ENCODE results near the gene TSPO2. TPM values are rescaled to one million over a fixed set of nuclear protein-coding genes. Genes with fewer than 3 reads are reported as not detected.

Gene TSPO2
- polyA plus RNA-seq, 1 donor (not counting 4 experiments of a cell fraction or from before 2014, with no cell fraction given): not detected

- H3K27ac ChIP-seq (ENCODE audit: control insufficient read depth, insufficient read depth, low read length): no peak overlapping the region
- no peaks in the 10 kb centered on the region for H3K4me1 ChIP-seq (ENCODE audit: control insufficient read depth, extremely low read depth, insufficient read depth, low read length)
- no peak for TF ChIP-seq EZH2 (IDR thresholded peaks at IDR 0.05; ENCODE audit: low read length)
- TF ChIP-seq, protein P1, sequence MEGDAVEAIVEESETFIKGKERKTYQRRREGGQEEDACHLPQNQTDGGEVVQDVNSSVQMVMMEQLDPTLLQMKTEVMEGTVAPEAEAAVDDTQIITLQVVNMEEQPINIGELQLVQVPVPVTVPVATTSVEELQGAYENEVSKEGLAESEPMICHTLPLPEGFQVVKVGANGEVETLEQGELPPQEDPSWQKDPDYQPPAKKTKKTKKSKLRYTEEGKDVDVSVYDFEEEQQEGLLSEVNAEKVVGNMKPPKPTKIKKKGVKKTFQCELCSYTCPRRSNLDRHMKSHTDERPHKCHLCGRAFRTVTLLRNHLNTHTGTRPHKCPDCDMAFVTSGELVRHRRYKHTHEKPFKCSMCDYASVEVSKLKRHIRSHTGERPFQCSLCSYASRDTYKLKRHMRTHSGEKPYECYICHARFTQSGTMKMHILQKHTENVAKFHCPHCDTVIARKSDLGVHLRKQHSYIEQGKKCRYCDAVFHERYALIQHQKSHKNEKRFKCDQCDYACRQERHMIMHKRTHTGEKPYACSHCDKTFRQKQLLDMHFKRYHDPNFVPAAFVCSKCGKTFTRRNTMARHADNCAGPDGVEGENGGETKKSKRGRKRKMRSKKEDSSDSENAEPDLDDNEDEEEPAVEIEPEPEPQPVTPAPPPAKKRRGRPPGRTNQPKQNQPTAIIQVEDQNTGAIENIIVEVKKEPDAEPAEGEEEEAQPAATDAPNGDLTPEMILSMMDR (optimal IDR thresholded peaks at IDR 0.05 in 1 of 3, IDR thresholded peaks at IDR 0.05 in 1 of 3, conservative IDR thresholded peaks at IDR 0.05 in 1 of 3; ENCODE audit: extremely low read depth in 1 of 3, insufficient read depth in 2 of 3, low read length in 3 of 3): no peak
- H3K4me3 ChIP-seq (ENCODE audit: control insufficient read depth in 2 of 3, extremely low read depth in 1 of 3, insufficient read depth in 2 of 3, low read depth in 1 of 3, low read length in 3 of 3): no peak overlapping the region
- H3K9ac ChIP-seq (ENCODE audit: control insufficient read depth, extremely low read depth, insufficient read depth, low read length): no peak overlapping the region
- no peak overlapping the region for H3K4me2 ChIP-seq (ENCODE audit: control insufficient read depth, extremely low read depth, insufficient read depth, low read depth, low read length)
- H3K9me3 ChIP-seq (ENCODE audit: control insufficient read depth, low read depth, low read length): no peaks in the 10 kb centered on the region
- dilution Hi-C loops (cut with MboI; ENCODE audit: extremely low pct_ligation_motif_present, low sequenced_read_pairs): loop anchor here (25.0 kb wide), 1 partner anchor 99 kb away; no protein-coding TSS in a partner anchor
- no peaks in the 10 kb centered on the region for H3K9me1 ChIP-seq (ENCODE audit: control insufficient read depth, extremely low read depth, insufficient read depth, low read length)
- H2AFZ ChIP-seq (ENCODE audit: control insufficient read depth, low read length): no peak overlapping the region
- DNase-seq (ENCODE audit: low read depth, low spot score) (no peak), FAIRE-seq (no peak)
- no peaks in the 10 kb centered on the region for H3K27me3 ChIP-seq (ENCODE audit: control insufficient read depth, extremely low read depth, insufficient read depth, low read length)
- H3K36me3 ChIP-seq (ENCODE audit: control insufficient read depth in 2 of 2, extremely low read depth in 1 of 2, insufficient read depth in 2 of 2, low read length in 2 of 2): peaks cover 10 to 27% of the 10 kb centered on the region in 2 experiments
- peaks cover 3% of the 10 kb centered on the region for H3K79me2 ChIP-seq (ENCODE audit: control insufficient read depth, insufficient read depth, low read length)
- no peaks in the 10 kb centered on the region for H4K20me1 ChIP-seq (ENCODE audit: control insufficient read depth, extremely low read depth, insufficient read depth, low read length)
These were observed 46.2 kb downstream of the TSPO2 start for GRCh38 chr6:41088451-41088850.

DNA sequence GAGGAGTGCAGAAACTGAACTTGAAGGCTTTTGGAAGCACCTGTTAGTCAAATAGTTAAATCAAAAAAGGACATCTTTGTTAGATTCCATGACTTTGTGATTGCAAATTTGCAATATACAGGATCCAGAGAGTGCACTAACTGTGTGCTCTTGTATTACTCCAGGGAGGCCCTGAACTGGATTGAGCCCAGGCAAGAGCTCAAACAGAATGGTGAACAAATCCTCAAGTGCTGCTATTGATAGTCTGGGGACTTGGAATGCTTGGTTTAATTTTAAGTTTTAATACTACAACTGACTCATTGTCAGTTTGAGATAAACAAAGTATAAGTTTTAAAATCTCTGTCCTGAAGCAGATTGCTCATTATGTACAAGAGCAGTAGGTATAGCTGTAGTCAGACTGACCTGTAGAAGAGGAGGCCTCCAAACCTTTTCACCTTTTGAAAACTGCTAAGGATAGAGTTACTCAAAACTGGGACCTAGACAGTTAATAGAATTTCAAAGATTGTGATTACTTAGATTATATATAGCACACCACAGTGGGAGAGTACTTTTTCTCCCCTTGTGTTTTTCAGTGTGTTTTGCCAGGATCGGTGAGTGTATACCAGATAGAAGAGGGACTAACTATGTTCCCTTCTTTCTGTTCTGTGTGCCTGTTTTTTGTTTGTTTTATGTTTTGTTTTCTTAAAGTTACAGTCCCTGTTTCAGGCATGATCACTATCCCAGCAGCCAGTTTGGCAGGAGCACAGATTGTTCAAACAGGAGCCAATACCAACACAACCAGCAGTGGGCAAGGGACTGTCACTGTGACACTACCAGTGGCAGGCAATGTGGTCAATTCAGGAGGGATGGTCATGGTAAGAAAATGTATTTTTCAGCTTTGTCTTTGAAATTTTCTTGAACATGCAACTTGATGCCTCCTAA is 48.8 kb downstream of the TSPO2 start:
- Histone ChIP-seq H4K20me1 (ENCODE audit: control insufficient read depth, extremely low read depth, insufficient read depth, low read length) (no peaks in the 10 kb centered on the region), H3K79me2 (ENCODE audit: control insufficient read depth, insufficient read depth, low read length) (peaks cover 3% of the 10 kb centered on the region), H3K9me1 (ENCODE audit: control insufficient read depth, extremely low read depth, insufficient read depth, low read length) (no peaks in the 10 kb centered on the region), H3K4me1 (ENCODE audit: control insufficient read depth, extremely low read depth, insufficient read depth, low read length) (no peaks in the 10 kb centered on the region), H3K27ac (ENCODE audit: control insufficient read depth, insufficient read depth, low read length) (no peak overlapping the region), H3K9me3 (ENCODE audit: control insufficient read depth, low read depth, low read length) (no peaks in the 10 kb centered on the region), H3K36me3 (ENCODE audit: control insufficient read depth in 2 of 2, extremely low read depth in 1 of 2, insufficient read depth in 2 of 2, low read length in 2 of 2) (peaks cover 8 to 33% of the 10 kb centered on the region in 2 experiments), H3K27me3 (ENCODE audit: control insufficient read depth, extremely low read depth, insufficient read depth, low read length) (no peaks in the 10 kb centered on the region), H3K4me3 (ENCODE audit: control insufficient read depth in 2 of 3, extremely low read depth in 1 of 3, insufficient read depth in 2 of 3, low read depth in 1 of 3, low read length in 3 of 3) (no peak overlapping the region), H3K9ac (ENCODE audit: control insufficient read depth, extremely low read depth, insufficient read depth, low read length) (no peak overlapping the region), H2AFZ (ENCODE audit: control insufficient read depth, low read length) (no peak overlapping the region), H3K4me2 (ENCODE audit: control insufficient read depth, extremely low read depth, insufficient read depth, low read depth, low read length) (no peak overlapping the region)
- FAIRE-seq: peak; percentile 9
- dilution Hi-C loops (cut with MboI; ENCODE audit: extremely low pct_ligation_motif_present, low sequenced_read_pairs): loop anchor here (25.0 kb wide), 1 partner anchor 96 kb away; no protein-coding TSS in a partner anchor
- no peak for DNase-seq (ENCODE audit: low read depth, low spot score)
- TF ChIP-seq, protein P1 (optimal IDR thresholded peaks at IDR 0.05 in 1 of 3, IDR thresholded peaks at IDR 0.05 in 1 of 3, conservative IDR thresholded peaks at IDR 0.05 in 1 of 3; ENCODE audit: extremely low read depth in 1 of 3, insufficient read depth in 2 of 3, low read length in 3 of 3): no peak

All from keratinocyte (primary cell).